CD14-positive monocyte (primary cell): Measurements from ENCODE around the gene MSMO1. TPM values are rescaled to one million over a fixed set of nuclear protein-coding genes. Genes with fewer than 3 reads are reported as not detected.

Experiments used
- DNase-seq, 3 donors: peaks; one replicate each; pipeline ENCODE4 v3.0.0-alpha.2; 2011 to 2022
- H2AFZ ChIP-seq: 2 replicates; pipeline ENCODE4 v1.6.0; 2012; ENCODE audit warnings: mild to moderate bottlenecking, low read depth, low read length, inconsistent platforms; ENCODE audit not compliant: insufficient read depth, poor library complexity, severe bottlenecking
- H3K27ac ChIP-seq, 2 donors: 1 replicate in 1 of 2; 2 replicates in 1 of 2; pipeline ENCODE4 v1.5.1; 2012 to 2013; ENCODE audit warnings: low read length in 2 of 2, control low read depth in 1 of 2, inconsistent platforms in 1 of 2, low read depth in 1 of 2, mild to moderate bottlenecking in 1 of 2
- H3K27me3 ChIP-seq, 2 donors: one replicate each; pipeline versions ENCODE4 v1.6.0 to v1.6.1; 2011 to 2013; ENCODE audit warnings: low read length in 2 of 2; ENCODE audit not compliant: control insufficient read depth in 2 of 2, insufficient read depth in 2 of 2
- H3K36me3 ChIP-seq, 2 donors: replicated peaks in 1 of 2; 1 replicate in 1 of 2; 2 replicates in 1 of 2; pipeline versions ENCODE4 v1.5.1 to v1.6.1; 2012 to 2013; ENCODE audit warnings: low read length in 2 of 2, control low read depth in 1 of 2, inconsistent platforms in 1 of 2, mild to moderate bottlenecking in 1 of 2; ENCODE audit not compliant: insufficient read depth in 2 of 2, control insufficient read depth in 1 of 2
- H3K4me1 ChIP-seq, 2 donors: 1 replicate in 1 of 2; 2 replicates in 1 of 2; pipeline versions ENCODE4 v1.5.1 to v1.6.1; 2012 to 2013; ENCODE audit warnings: low read length in 2 of 2, control low read depth in 1 of 2, inconsistent platforms in 1 of 2, mild to moderate bottlenecking in 1 of 2, moderate library complexity in 1 of 2; ENCODE audit not compliant: insufficient read depth in 2 of 2, control insufficient read depth in 1 of 2
- H3K4me2 ChIP-seq: replicated peaks from 2 replicates; pipeline ENCODE3; 2012; ENCODE audit warnings: low read length, moderate library complexity, mild to moderate bottlenecking; ENCODE audit not compliant: poor library complexity, severe bottlenecking; ENCODE audit errors: extremely low read depth
- H3K4me3 ChIP-seq, 3 experiments: fragments of 200-600 bp in 1 of 3; sonication (generic) in 1 of 3; replicated peaks in 1 of 3; 1 replicate in 2 of 3; 2 replicates in 1 of 3; pipeline ENCODE4 v1.5.1; 2011 to 2013; ENCODE audit warnings: low read length in 3 of 3, mild to moderate bottlenecking in 3 of 3, control low read depth in 2 of 3, low read depth in 2 of 3, inconsistent platforms in 1 of 3, moderate library complexity in 1 of 3
- H3K79me2 ChIP-seq: 2 replicates; pipeline ENCODE4 v1.6.0; 2012; ENCODE audit warnings: mild to moderate bottlenecking, control low read depth, inconsistent platforms, low read length, moderate library complexity; ENCODE audit not compliant: insufficient read depth
- H3K9ac ChIP-seq: 2 replicates; pipeline ENCODE4 v1.6.0; 2017; ENCODE audit warnings: low read length, mild to moderate bottlenecking; ENCODE audit not compliant: insufficient read depth, poor library complexity, severe bottlenecking
- H3K9me3 ChIP-seq, 2 donors: replicated peaks in 1 of 2; 1 replicate in 1 of 2; 2 replicates in 1 of 2; pipeline versions ENCODE4 v1.5.1 to v1.6.1; 2012 to 2013; ENCODE audit warnings: low read length in 2 of 2, control low read depth in 1 of 2; ENCODE audit not compliant: control insufficient read depth in 1 of 2, insufficient read depth in 1 of 2
- H4K20me1 ChIP-seq: 2 replicates; pipeline ENCODE4 v1.6.0; 2012; ENCODE audit warnings: mild to moderate bottlenecking, low read length, control low read depth, moderate library complexity; ENCODE audit not compliant: insufficient read depth
- H3K27ac Mint-ChIP-seq, 7 donors: one replicate each; pipeline ENCODE4 v1.8.0; 2020; ENCODE audit warnings: mild to moderate bottlenecking in 7 of 7, mixed read lengths in 7 of 7, moderate library complexity in 6 of 7, inconsistent platforms in 2 of 7
- H3K27me3 Mint-ChIP-seq, 3 donors: one replicate each; pipeline ENCODE4 v1.8.0; 2021 to 2022; ENCODE audit warnings: low read depth in 3 of 3, mild to moderate bottlenecking in 3 of 3, mixed read lengths in 3 of 3, moderate library complexity in 3 of 3, inconsistent platforms in 1 of 3
- H3K36me3 Mint-ChIP-seq, 2 donors: one replicate each; pipeline ENCODE4 v1.8.0; 2020; ENCODE audit warnings: mixed read lengths in 2 of 2, inconsistent platforms in 1 of 2, mild to moderate bottlenecking in 1 of 2
- H3K4me1 Mint-ChIP-seq: one replicate; pipeline ENCODE4 v1.8.0; 2020; ENCODE audit warnings: mild to moderate bottlenecking, mixed read lengths
- H3K4me3 Mint-ChIP-seq, 2 donors: one replicate each; pipeline ENCODE4 v1.8.0; 2020; ENCODE audit warnings: mild to moderate bottlenecking in 2 of 2, mixed read lengths in 2 of 2, moderate library complexity in 1 of 2
- H3K9me3 Mint-ChIP-seq, 7 donors: one replicate each; pipeline ENCODE4 v1.8.0; 2020 to 2022; ENCODE audit warnings: mixed read lengths in 7 of 7, mild to moderate bottlenecking in 6 of 7, moderate library complexity in 6 of 7, inconsistent platforms in 2 of 7
- WGBS: methylation state at CpG from one replicate; pipeline ENCODE4 v1.1.5; 2013; ENCODE audit warnings: missing lambda C conversion rate; ENCODE audit not compliant: insufficient coverage; 5-methylcytosine and 5-hydroxymethylcytosine counted together
- intact Hi-C, 2 donors: fragments of 100-400 bp; cut with micrococcal nuclease; formaldehyde crosslinking; loops; one replicate each; pipeline versions ENCODE4 v1.15.0 to v1.15.1; 2023
- polyA plus RNA-seq, 3 donors: library from polyadenylated mRNA; depleted of rRNA in 1 of 3; unstranded in 2 of 3; stranded (reverse) in 1 of 3; fragments of 300-500 nt in 2 of 3; fragments of >200 nt in 1 of 3; fragmentation: Illumina TruSeq in 2 of 3; gene quantifications; 1 replicate in 2 of 3; 2 replicates in 1 of 3; pipeline ENCODE4 v1.2.3, GENCODE V29; 2012 to 2021
- TF ChIP-seq, protein P1 (sequence below): fragments of 200-600 bp; IDR thresholded peaks from one replicate; pipeline ENCODE4 v1.8.0; 2022; ENCODE audit warnings: antibody characterized with exemption, mild to moderate bottlenecking

The MSMO1 gene
- polyA plus RNA-seq, 3 donors = 3.1 to 7.6 (median 6.0) TPM

DNA sequence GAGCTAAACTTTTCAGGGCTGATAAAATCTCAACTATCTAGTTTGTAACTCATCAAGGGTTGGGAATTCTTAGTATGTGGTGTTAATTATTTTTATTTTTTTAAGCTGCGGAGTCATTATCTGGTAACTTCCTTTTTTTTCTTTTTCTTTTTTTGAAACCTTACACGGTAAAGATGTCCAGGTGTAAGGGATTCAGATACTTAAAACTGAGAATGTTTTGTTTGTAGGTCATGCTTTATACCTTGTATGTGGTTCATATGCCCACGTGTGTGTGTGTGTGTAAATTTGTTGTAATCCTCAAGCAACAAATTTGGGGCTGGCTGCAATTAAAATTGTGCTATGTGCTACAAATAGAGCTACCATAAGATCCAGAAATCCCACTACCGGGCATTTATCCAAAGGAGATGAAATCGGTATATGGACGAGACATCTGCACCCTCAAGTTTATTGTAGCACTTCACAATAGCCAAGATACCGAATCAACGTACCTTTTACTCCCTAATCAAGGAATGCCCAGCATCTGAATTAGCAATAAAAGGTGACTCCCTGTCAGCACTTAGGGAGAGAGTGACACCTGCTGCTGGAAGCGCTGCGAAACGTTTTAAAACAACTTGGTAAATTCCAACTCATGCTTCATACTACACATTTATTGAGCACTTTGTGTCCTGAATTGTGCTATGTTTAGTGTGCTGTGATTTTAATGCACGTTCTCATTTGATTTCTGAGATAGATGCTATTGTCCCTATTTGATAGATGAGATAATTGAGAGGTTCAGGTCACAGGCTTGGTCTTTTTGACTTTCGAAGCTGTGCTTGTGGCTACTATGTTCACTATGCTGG is 16.1 kb downstream of the MSMO1 start:
- 96% methylated on average over 6 of the region's 13 CpGs for WGBS
- Histone ChIP-seq H3K27ac (no peak overlapping the region), H3K9ac (no peak overlapping the region), H3K4me2 (no peak overlapping the region), H3K27me3 (no peaks in the 10 kb centered on the region), H2AFZ (no peak overlapping the region), H3K4me1 (no peaks in the 10 kb centered on the region), H3K9me3 (no peaks in the 10 kb centered on the region), H3K4me3 (no peak overlapping the region), H3K79me2 (no peaks in the 10 kb centered on the region), H3K36me3 (peaks cover 36 to 50% of the 10 kb centered on the region in 2 donors), H4K20me1 (no peaks in the 10 kb centered on the region)
- peak in 1 of 3 donors; percentile 15 for DNase-seq
- intact Hi-C loops = loop anchor here in 1 of 2 donors (10.0 kb wide), 1 partner anchor 219 kb away; no protein-coding TSS in a partner anchor
- Mint-ChIP-seq H3K27me3 (peaks cover 0 to 4% (median 0%) of the 10 kb centered on the region in 3 donors), H3K9me3 (no peaks in the 10 kb centered on the region), H3K36me3 (peaks cover 26 to 41% of the 10 kb centered on the region in 2 donors), H3K4me1 (no peaks in the 10 kb centered on the region), H3K27ac (no peak overlapping the region), H3K4me3 (no peak overlapping the region)
- TF ChIP-seq, protein P1, sequence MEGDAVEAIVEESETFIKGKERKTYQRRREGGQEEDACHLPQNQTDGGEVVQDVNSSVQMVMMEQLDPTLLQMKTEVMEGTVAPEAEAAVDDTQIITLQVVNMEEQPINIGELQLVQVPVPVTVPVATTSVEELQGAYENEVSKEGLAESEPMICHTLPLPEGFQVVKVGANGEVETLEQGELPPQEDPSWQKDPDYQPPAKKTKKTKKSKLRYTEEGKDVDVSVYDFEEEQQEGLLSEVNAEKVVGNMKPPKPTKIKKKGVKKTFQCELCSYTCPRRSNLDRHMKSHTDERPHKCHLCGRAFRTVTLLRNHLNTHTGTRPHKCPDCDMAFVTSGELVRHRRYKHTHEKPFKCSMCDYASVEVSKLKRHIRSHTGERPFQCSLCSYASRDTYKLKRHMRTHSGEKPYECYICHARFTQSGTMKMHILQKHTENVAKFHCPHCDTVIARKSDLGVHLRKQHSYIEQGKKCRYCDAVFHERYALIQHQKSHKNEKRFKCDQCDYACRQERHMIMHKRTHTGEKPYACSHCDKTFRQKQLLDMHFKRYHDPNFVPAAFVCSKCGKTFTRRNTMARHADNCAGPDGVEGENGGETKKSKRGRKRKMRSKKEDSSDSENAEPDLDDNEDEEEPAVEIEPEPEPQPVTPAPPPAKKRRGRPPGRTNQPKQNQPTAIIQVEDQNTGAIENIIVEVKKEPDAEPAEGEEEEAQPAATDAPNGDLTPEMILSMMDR = peak; percentile 27

GRCh38 chr4:165345666-165346417 is 18.4 kb downstream of the MSMO1 start:
- Mint-ChIP-seq H3K27me3 (peaks cover 0 to 4% (median 0%) of the 10 kb centered on the region in 3 donors), H3K4me3 (no peak overlapping the region), H3K36me3 (peaks cover 14 to 20% of the 10 kb centered on the region in 2 donors), H3K9me3 (peaks cover 0 to under 1% (median 0%) of the 10 kb centered on the region in 7 donors), H3K27ac (no peak overlapping the region), H3K4me1 (peaks cover 4% of the 10 kb centered on the region)
- no peaks in the 10 kb centered on the region for H3K4me1 ChIP-seq
- no peak overlapping the region for H3K4me3 ChIP-seq
- H2AFZ ChIP-seq = no peak overlapping the region
- no peak overlapping the region for H3K27ac ChIP-seq
- no peaks in the 10 kb centered on the region for H3K79me2 ChIP-seq
- intact Hi-C loops = loop anchor here in 1 of 2 donors (10.0 kb wide), 1 partner anchor 221 kb away; no protein-coding TSS in a partner anchor
- no peaks in the 10 kb centered on the region for H3K9me3 ChIP-seq
- no peaks in the 10 kb centered on the region for H4K20me1 ChIP-seq
- peaks cover 15 to 27% of the 10 kb centered on the region in 2 donors for H3K36me3 ChIP-seq
- no peaks in the 10 kb centered on the region for H3K27me3 ChIP-seq
- no peak overlapping the region for H3K9ac ChIP-seq
- WGBS = 96% methylated on average over 4 of the region's 10 CpGs
- H3K4me2 ChIP-seq = no peak overlapping the region
- TF ChIP-seq, protein P1 = no peak
- DNase-seq = no peak
